HepG2 (cell line): ENCODE measurements around the gene TXNDC2. TPM values are rescaled to one million over a fixed set of nuclear protein-coding genes. Genes with fewer than 3 reads are reported as not detected.
A peak's percentile ranks its signal among the peaks of the same experiment; 100 is the strongest.

Experiments
- ATAC-seq: fragments of 200-7000 bp; cut with Tn5 transposase; 3 replicates; pipeline ENCODE4 v1.9.1; 2020; ENCODE audit warnings: mild to moderate bottlenecking, moderate library complexity
- BruUV-seq: library from RNA; stranded (reverse); fragments of 400-500 nt; replicated peaks from 2 replicates; lab custom pipeline; 2021; lab: Mats Ljungman, UMichigan
- CTCF ChIA-PET: fragments of 300-600 bp; formaldehyde crosslinking; extraction: SDS; loops from one replicate; lab custom pipeline; 2021; ENCODE audit warnings: low total read pairs, inconsistent platforms, low intra/inter-chr PET ratio; lab: Yijun Ruan, JAX
- POLR2A ChIA-PET: fragments of 350-600 bp; sonication (Branson Sonifier 250); formaldehyde crosslinking; loops from one replicate; lab custom pipeline; 2020; ENCODE audit warnings: antibody characterized with exemption, inconsistent platforms; lab: Yijun Ruan, JAX
- DNase-seq: peaks from one replicate; pipeline ENCODE4 v3.0.0-alpha.2; 2015; ENCODE audit warnings: low spot score
- FAIRE-seq: peaks from 3 replicates; lab custom pipeline; 2011; peaks lifted over from hg19 to GRCh38; lab: Jason Lieb, UNC
- H2AFZ ChIP-seq: one replicate; pipeline ENCODE4 v1.6.1; 2011; ENCODE audit warnings: low read length, inconsistent platforms
- H3K27ac ChIP-seq: fragments of 300-600 bp; 3 replicates; pipeline ENCODE4 v1.8.0; 2011; ENCODE audit warnings: mixed run types, mild to moderate bottlenecking, mixed read lengths, low read length, inconsistent platforms; ENCODE audit not compliant: insufficient read depth; ENCODE audit errors: extremely low read length
- H3K27me3 ChIP-seq, 2 experiments: fragments of 200-600 bp in 1 of 2; 2 replicates in 1 of 2; 3 replicates in 1 of 2; pipeline versions ENCODE4 v1.6.0 to v1.8.0; 2011; ENCODE audit warnings: low read length in 2 of 2, mild to moderate bottlenecking in 2 of 2, moderate library complexity in 2 of 2, inconsistent platforms in 1 of 2; ENCODE audit not compliant: insufficient read depth in 2 of 2, control insufficient read depth in 1 of 2
- H3K36me3 ChIP-seq, 2 experiments: fragments of 200-600 bp in 1 of 2; replicated peaks in 1 of 2; 2 replicates in 1 of 2; 3 replicates in 1 of 2; pipeline versions ENCODE4 v1.5.1 to v1.8.0; 2011; ENCODE audit warnings: low read length in 2 of 2, inconsistent platforms in 1 of 2; ENCODE audit not compliant: insufficient read depth in 2 of 2, control insufficient read depth in 1 of 2
- H3K4me1 ChIP-seq: 2 replicates; pipeline ENCODE4 v1.5.1; 2012; ENCODE audit warnings: low read length, inconsistent platforms; ENCODE audit not compliant: insufficient read depth
- H3K4me2 ChIP-seq: 2 replicates; pipeline ENCODE4 v1.6.0; 2011; ENCODE audit warnings: low read depth, low read length, inconsistent platforms
- H3K4me3 ChIP-seq, 3 experiments: fragments of 200-600 bp in 1 of 3; sonication (generic), shearing (Covaris generic) in 1 of 3; replicated peaks in 1 of 3; 2 replicates each; pipeline ENCODE4 v1.5.1; 2011 to 2016; ENCODE audit warnings: low read length in 3 of 3, inconsistent platforms in 2 of 3, low read depth in 2 of 3, mild to moderate bottlenecking in 2 of 3, control low read depth in 1 of 3, mixed read lengths in 1 of 3; ENCODE audit not compliant: insufficient read depth in 1 of 3
- H3K79me2 ChIP-seq: one replicate; pipeline ENCODE4 v1.6.1; 2011; ENCODE audit warnings: low read length, inconsistent platforms; ENCODE audit not compliant: insufficient read depth
- H3K9ac ChIP-seq: 2 replicates; pipeline ENCODE4 v1.6.0; 2011; ENCODE audit warnings: mild to moderate bottlenecking, low read depth, low read length, inconsistent platforms; ENCODE audit not compliant: insufficient read depth
- H3K9me3 ChIP-seq: 2 replicates; pipeline ENCODE4 v1.5.1; 2012; ENCODE audit warnings: mild to moderate bottlenecking, low read length
- H4K20me1 ChIP-seq: 2 replicates; pipeline ENCODE4 v1.6.0; 2011; ENCODE audit warnings: inconsistent platforms, mild to moderate bottlenecking, low read length, moderate library complexity; ENCODE audit not compliant: insufficient read depth
- GTF2F1 ChIP-seq: fragments of 150-350 bp; IDR thresholded peaks from 2 replicates; pipeline ENCODE4 v1.6.1; 2014; ENCODE audit warnings: low read length
- RXRA ChIP-seq: sonication (generic); formaldehyde crosslinking; IDR thresholded peaks from 2 replicates; pipeline ENCODE4 v1.5.1; 2020; ENCODE audit warnings: missing genetic modification reagents
- SNAPC4 ChIP-seq: sonication (generic); formaldehyde crosslinking; IDR thresholded peaks from 2 replicates; pipeline ENCODE4 v1.4.0; 2020; ENCODE audit warnings: mild to moderate bottlenecking, missing genetic modification reagents
- ZNF276 ChIP-seq: sonication (generic); formaldehyde crosslinking; IDR thresholded peaks from 2 replicates; pipeline ENCODE4 v1.4.0; 2020; ENCODE audit warnings: mild to moderate bottlenecking, low read depth, missing genetic modification reagents
- ZNF598 ChIP-seq: sonication (generic); formaldehyde crosslinking; IDR thresholded peaks from 2 replicates; pipeline ENCODE4 v1.5.1; 2020; ENCODE audit warnings: mild to moderate bottlenecking, missing genetic modification reagents, borderline replicate concordance
- ZNF616 ChIP-seq: sonication (generic); formaldehyde crosslinking; IDR thresholded peaks from 2 replicates; pipeline ENCODE4 v1.5.0; 2020; ENCODE audit warnings: low read depth, mild to moderate bottlenecking, missing genetic modification reagents
- WGBS: methylation state at CpG from one replicate; pipeline ENCODE4 v1.1.6; 2017; ENCODE audit warnings: low lambda C conversion rate; 5-methylcytosine and 5-hydroxymethylcytosine counted together
- in situ Hi-C: cut with HindIII; loops from 2 replicates; pipeline ENCODE4 v1.10.0; 2017; ENCODE audit warnings: low pct_unique_long_range_greater_than_20kb; ENCODE audit not compliant: extremely low pct_ligation_motif_present
- intact Hi-C: fragments of 100-400 bp; cut with micrococcal nuclease; formaldehyde crosslinking; loops from one replicate; pipeline ENCODE4 v1.10.0; 2022; ENCODE audit not compliant: unreplicated experiment
- polyA plus RNA-seq, 8 experiments: library from polyadenylated mRNA; depleted of rRNA in 3 of 8; stranded (reverse) in 7 of 8; unstranded in 1 of 8; fragments of >200 nt; fragmentation: Illumina TruSeq in 4 of 8; extraction: Trizol in 4 of 8; gene quantifications; 2 replicates each; pipeline versions ENCODE4 v1.2.1 to v1.2.3, GENCODE V29; 2011 to 2016; ENCODE audit warnings: low read depth in 4 of 8, missing spikeins in 1 of 8, mixed read lengths in 1 of 8; ENCODE audit not compliant: insufficient read depth in 1 of 8
- total RNA-seq, 5 experiments: library from RNA; depleted of rRNA; stranded (reverse); fragments of >200 nt; fragmentation: Illumina TruSeq; extraction: Trizol; gene quantifications; 2 replicates each; pipeline ENCODE4 v1.2.3, GENCODE V29; 2016; ENCODE audit warnings: low read depth in 1 of 5

Gene TXNDC2
- total and polyA plus RNA-seq, 2 of the 13 experiments (the other 11 are each of a cell fraction or from before 2014, with no cell fraction given), result not detected

GRCh38 chr18:9874728-9875127, 11.0 kb upstream of the TXNDC2 start (continued):
- TF ChIP-seq SNAPC4 (no peak), ZNF598 (CRISPR knock-in tag) (no peak), RXRA (CRISPR knock-in tag) (no peak)

- in situ Hi-C loops (no loop called here), intact Hi-C loops (no loop called here)
- H3K27me3 ChIP-seq, result no peaks in the 10 kb centered on the region; a peak in 1 of 5 replicates
- no peak for FAIRE-seq
- no peak overlapping the region for H3K27ac ChIP-seq
- no peaks in the 10 kb centered on the region for H3K79me2 ChIP-seq
- no peaks in the 10 kb centered on the region for H3K9me3 ChIP-seq
- no peaks in the 10 kb centered on the region for H4K20me1 ChIP-seq
- H3K36me3 ChIP-seq, result no peaks in the 10 kb centered on the region
- H3K9ac ChIP-seq, result no peak overlapping the region
- DNase-seq, result no peak
- H3K4me3 ChIP-seq, result 0 out of 6 replicates have a peak overlapping the region, but pooled peaks of 1 of the 3 experiments have one; percentile 24
- TF ChIP-seq ZNF276 (CRISPR knock-in tag) (no peak), GTF2F1 (no peak), ZNF616 (CRISPR knock-in tag) (no peak)
- H2AFZ ChIP-seq, result no peak overlapping the region
- no TSS peak for BruUV-seq
- CTCF ChIA-PET, result no interaction called here
- POLR2A ChIA-PET, result interaction anchor here (1.3 kb wide), 2 partner anchors 37 to 69 kb away, joined by 3 to 7 read pairs; partner anchors contain the start of gene VAPA
- no peak for ATAC-seq
- WGBS, result 95% methylated on average over 2 of the region's 2 CpGs
- peaks cover 17% of the 10 kb centered on the region for H3K4me1 ChIP-seq
- H3K4me2 ChIP-seq, result no peak overlapping the region
These were observed 9.4 kb upstream of the TXNDC2 start for GRCh38 chr18:9876212-9876866.
